RPMI8226 (cell line): Measurements from ENCODE around the gene CLEC17A.
"Not testable (repeated sequence)": the region's sequence is repeated elsewhere in the genome, so short reads cannot be mapped to it uniquely, and the experiment has no call there.

Experiments
- DNase-seq: peaks from one replicate; pipeline ENCODE4 v3.0.0-alpha.2; 2015

The CLEC17A gene

GRCh38 chr19:14584372-14584771, 1.5 kb downstream of the CLEC17A start:
- DNase-seq, result not testable (repeated sequence)

- DNase-seq, result not testable (repeated sequence)
These were observed 2.3 kb downstream of the CLEC17A start for GRCh38 chr19:14585187-14585586.

GRCh38 chr19:14589433-14589832, 6.5 kb downstream of the CLEC17A start:
- DNase-seq, result not testable (repeated sequence)

- DNase-seq, result no peak
These were observed 12.7 kb downstream of the CLEC17A start for GRCh38 chr19:14595558-14595957.

- no peak for DNase-seq
These were observed 16.8 kb downstream of the CLEC17A start for GRCh38 chr19:14599548-14600147.

GRCh38 chr19:14603990-14604387, 21.1 kb downstream of the CLEC17A start:
- DNase-seq, result no peak

GRCh38 chr19:14606627-14607026, 23.7 kb downstream of the CLEC17A start:
- DNase-seq, result no peak

- no peak for DNase-seq
These were observed 28.2 kb downstream of the CLEC17A start for GRCh38 chr19:14611051-14611450.

GRCh38 chr19:14612242-14612641, 29.4 kb downstream of the CLEC17A start:
- not testable (repeated sequence) for DNase-seq

- no peak for DNase-seq
These were observed 29.8 kb downstream of the CLEC17A start for GRCh38 chr19:14612657-14613056.

- DNase-seq, result peak; percentile 40
These were observed 30.7 kb downstream of the CLEC17A start for GRCh38 chr19:14613399-14614098.

GRCh38 chr19:14614099-14614412, 31.2 kb downstream of the CLEC17A start:
- no peak for DNase-seq

- DNase-seq, result no peak
These were observed 32.7 kb downstream of the CLEC17A start for GRCh38 chr19:14615623-14616022.

GRCh38 chr19:14616407-14616806, 33.5 kb downstream of the CLEC17A start:
- DNase-seq, result no peak

- no peak for DNase-seq
These were observed 36.5 kb downstream of the CLEC17A start for GRCh38 chr19:14619404-14619803.

GRCh38 chr19:14624491-14624890, 41.6 kb downstream of the CLEC17A start:
- DNase-seq, result not testable (repeated sequence)

- no peak for DNase-seq
These were observed 46.7 kb downstream of the CLEC17A start for GRCh38 chr19:14629557-14629956.

GRCh38 chr19:14632286-14632685, 49.4 kb downstream of the CLEC17A start:
- DNase-seq, result peak; percentile 32

GRCh38 chr19:14639536-14640277, 56.8 kb downstream of the CLEC17A start:
- DNase-seq, result no peak

- no peak for DNase-seq
These were observed 65.6 kb downstream of the CLEC17A start for GRCh38 chr19:14648506-14648905.

- DNase-seq, result no peak
These were observed 66.1 kb downstream of the CLEC17A start for GRCh38 chr19:14649020-14649419.

- no peak for DNase-seq
These were observed 67.3 kb downstream of the CLEC17A start for GRCh38 chr19:14650161-14650560.

- no peak for DNase-seq
These were observed 72.1 kb downstream of the CLEC17A start for GRCh38 chr19:14654786-14655560.
